Lower leg skin (tissue), 3 donors: ENCODE measurements around the gene STRIP2.

ENCODE experiments used
- POLR2A ChIP-seq, 2 donors: fragments of 450-650 bp; IDR thresholded peaks; one replicate each; pipeline ENCODE4 v1.6.1; 2016 to 2017; ENCODE audit warnings: antibody characterized with exemption in 2 of 2, mild to moderate bottlenecking in 1 of 2, moderate library complexity in 1 of 2
- TF ChIP-seq, protein P1 (sequence below), 3 donors: fragments of 450-650 bp; IDR thresholded peaks; one replicate each; pipeline ENCODE4 v1.5.1; 2016; ENCODE audit warnings: antibody characterized with exemption in 3 of 3, mild to moderate bottlenecking in 3 of 3, moderate library complexity in 2 of 3

DNA sequence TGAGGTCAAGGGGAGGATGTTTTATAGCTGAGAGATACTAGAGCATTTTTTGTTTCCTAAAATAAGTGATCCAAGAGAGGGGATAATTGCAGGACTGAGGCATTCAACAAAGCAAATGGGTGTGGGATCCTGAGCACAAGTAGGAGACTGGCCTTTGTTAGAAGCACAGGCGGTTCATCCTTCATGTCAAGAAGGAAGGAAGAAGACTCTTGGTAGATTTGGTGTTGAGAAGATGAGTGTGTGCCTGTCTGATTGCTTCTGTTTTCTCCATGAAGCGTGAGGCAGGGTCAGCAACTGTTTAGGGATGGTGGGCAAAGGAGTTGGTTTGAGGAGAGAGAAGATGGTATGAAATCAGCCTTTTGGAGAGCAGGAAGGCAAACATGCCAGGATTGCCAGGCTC lies 27.6 kb downstream of the STRIP2 start:
- TF ChIP-seq, protein P1, sequence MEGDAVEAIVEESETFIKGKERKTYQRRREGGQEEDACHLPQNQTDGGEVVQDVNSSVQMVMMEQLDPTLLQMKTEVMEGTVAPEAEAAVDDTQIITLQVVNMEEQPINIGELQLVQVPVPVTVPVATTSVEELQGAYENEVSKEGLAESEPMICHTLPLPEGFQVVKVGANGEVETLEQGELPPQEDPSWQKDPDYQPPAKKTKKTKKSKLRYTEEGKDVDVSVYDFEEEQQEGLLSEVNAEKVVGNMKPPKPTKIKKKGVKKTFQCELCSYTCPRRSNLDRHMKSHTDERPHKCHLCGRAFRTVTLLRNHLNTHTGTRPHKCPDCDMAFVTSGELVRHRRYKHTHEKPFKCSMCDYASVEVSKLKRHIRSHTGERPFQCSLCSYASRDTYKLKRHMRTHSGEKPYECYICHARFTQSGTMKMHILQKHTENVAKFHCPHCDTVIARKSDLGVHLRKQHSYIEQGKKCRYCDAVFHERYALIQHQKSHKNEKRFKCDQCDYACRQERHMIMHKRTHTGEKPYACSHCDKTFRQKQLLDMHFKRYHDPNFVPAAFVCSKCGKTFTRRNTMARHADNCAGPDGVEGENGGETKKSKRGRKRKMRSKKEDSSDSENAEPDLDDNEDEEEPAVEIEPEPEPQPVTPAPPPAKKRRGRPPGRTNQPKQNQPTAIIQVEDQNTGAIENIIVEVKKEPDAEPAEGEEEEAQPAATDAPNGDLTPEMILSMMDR (IDR thresholded peaks at IDR 0.05) = no peak
- TF ChIP-seq POLR2A (IDR thresholded peaks at IDR 0.05) = no peak
